Stimulated activated CD4-positive, alpha-beta T cell treated with anti-CD3 and anti-CD28 coated beads, Interleukin-1b, Interleukin-23, amount 100 ng/mL, for 4 hours (primary cell): ENCODE results near the gene OPN3.

ENCODE experiments used
- DNase-seq, 2 donors: peaks; one replicate each; pipeline ENCODE4 v3.0.0-alpha.2; 2020; ENCODE audit warnings: low read depth in 2 of 2

The OPN3 gene

DNA sequence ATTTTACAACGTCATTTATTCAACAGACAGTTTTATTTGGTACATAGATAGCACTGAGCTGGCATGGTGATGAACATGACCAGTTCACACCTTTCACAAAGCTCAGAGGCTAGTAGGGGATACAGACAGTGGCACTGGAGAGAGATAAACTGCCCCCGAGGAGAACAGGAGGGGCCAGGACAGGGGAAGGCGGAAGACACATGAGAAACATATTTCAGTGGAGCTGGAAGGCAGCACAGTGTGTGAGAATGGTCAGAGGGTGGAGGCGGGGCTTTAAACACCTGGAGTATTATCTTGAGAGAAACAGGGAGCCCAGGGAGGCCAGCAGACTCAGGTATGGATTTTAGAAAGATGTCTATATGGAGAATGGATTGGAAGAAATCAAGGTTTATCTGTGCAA is 49.5 kb downstream of the OPN3 start:
- no peak for DNase-seq

DNA sequence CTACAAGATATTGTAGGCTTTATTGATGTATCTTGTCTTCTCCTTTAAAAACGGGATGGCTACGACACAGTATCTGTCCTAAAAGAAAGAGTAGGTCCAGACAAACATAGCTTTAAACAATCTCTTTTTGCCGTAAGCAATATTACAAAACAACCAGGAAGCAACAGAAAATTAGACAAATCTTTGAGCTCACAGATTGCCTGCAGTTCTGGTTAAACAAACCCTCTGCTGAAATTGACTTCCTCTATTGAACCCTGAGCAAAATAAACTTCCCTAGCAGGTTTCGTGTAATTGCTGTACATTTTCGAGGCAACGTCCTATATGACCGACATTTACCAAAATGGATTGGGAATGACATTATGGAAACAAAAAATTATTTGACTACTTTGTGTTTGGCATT is 50.6 kb downstream of the OPN3 start:
- no peak for DNase-seq

DNA sequence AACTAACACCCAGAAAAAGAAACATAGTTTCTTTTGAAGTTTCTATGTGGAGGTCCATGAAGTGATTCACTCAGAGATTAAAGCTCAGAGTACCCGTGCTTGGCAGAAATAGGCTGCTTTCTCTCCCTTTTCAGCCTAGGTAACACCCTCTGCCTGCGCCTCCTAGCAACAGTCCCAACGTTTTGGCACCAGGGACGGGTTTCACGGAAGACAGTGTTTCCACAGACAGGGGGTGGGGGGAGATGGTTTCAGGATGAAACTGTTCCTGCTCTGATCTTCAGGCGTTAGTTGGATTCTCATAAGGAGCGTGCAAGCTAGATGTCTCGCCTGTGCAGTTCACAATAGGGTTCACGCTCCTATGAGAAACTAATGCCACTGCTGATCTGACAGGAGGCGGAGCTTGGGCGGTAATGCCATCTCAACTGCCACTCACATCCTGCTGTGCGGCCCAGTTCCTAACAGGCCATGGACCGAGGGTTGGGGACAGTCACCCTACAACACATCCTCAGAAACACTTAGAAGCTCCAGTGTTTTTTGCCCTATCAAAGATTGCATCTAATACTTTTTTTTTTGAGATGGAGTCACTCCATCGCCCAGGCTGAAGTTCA is 53.2 kb downstream of the OPN3 start:
- DNase-seq = no peak

DNA sequence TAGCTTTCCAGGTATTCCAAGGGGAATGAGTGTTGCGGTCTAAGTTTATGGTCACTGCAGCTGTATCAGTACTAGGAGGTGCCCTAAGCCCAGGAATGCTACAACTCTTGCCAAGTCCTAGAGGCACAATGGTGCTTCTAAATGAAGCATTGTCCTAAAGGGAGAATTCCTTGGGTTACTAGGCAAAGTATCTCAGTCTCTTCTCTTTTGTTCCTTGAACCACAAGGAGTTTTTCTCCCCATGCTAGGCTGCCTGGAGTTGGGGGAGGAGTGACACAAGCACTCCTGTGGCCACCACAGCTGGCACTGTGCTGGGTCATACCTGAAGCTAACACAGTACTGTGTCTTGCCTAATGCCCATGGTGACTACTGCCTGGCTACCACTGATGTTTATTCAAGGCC is 57.2 kb downstream of the OPN3 start:
- DNase-seq = no peak

DNA sequence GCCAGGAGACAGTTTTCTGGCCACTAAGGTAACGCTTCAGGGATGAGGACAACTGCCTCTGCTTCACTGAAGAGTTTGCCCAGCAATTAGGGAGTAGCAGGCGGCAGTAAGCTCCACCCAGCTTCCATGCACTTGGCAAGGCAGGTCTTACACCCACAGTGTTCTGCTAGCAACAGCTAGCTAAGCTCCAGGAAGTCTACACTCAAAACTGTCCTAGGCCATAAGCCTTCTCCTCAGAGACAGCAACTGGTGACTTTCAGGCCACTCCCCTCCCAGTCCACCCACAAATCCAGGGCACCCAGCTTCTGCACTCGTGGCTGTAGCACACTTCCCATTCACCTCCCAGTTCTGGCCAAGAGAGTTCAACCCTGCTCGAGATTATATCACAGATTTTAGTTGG is 60.7 kb downstream of the OPN3 start:
- DNase-seq = no peak

DNA sequence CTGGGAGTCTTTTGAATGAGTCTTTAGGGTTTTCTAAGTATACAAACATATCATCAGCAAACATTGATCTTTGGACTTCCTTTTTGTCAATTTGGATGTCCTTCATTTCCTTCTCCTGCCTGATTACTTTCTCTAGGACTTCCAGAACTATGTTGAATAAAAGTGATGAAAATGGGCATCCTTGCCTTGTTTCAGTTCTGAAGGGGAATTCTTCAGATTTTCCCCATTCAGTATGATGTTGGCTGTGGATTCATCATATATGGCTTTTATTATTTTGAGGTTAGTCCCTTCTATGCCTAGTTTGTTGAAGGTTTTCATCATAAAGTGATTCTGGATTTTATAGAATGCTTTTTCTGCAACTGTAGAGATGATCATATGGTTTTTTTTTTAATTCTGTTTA is 66.0 kb downstream of the OPN3 start:
- DNase-seq = no peak

DNA sequence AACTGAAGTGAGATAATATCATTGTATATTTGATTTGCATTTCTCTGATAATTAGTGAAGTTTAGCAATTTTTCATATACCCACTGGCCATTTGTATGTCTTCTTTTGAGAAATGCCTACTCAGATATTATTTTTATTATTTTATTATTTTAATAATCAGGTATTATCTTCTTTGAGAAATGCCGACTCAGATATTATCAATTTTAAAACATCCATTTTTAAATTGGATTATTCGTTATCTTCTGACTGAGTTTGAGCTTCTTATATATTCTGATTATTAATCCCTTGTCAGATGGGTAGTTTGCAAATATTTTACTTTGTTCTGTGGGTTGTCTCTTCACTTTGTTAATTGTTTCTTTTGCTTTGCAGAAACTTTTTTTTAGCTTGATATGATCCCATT is 70.3 kb downstream of the OPN3 start:
- DNase-seq = no peak

DNA sequence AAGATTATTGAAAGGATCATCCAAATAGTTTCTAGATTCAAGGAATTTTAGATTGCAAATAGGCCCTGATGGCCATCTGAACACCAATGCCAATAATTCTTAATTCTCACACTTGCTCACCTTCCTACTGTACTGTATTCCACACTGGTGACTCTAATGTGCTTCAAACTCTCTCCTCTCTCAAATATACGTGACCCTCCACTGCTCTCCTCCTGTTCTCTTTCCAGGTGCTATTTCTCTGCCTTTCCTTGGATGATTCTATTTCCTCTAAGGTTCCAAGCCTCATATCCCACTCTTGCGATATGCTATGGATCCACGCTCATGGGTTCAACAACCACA is 79.4 kb downstream of the OPN3 start:
- DNase-seq = no peak

DNA sequence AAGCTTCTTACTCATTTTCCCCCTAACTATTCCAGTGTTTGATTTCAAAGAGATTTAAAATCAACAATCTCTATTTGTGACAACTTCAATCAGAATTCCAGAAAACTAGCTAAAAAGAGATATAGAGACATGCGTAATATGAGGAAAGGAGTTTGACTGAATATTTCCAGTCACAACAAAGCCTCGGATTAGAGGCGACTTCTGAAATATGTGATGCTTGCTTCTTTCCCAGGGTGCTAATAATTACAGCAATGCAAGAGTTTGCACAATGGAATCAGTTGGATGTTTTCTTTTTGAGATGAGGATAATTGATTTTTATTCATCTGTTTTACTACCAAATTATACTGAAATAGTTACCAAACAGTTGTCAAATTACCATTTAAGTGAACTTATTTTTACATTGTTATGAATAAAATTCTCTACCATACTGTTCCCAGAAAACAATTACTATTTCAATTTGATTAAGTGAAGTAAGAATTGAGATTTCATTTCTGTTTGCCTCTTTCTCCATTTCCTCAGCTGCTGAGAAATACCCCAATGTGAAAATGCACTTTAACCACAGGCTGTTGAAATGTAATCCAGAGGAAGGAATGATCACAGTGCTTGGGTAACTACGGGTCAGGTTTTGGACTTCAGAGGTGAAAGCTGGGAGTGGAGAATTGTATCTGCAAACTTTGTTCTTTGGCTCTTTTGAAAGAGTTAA is 79.9 kb downstream of the OPN3 start:
- no peak for DNase-seq

DNA sequence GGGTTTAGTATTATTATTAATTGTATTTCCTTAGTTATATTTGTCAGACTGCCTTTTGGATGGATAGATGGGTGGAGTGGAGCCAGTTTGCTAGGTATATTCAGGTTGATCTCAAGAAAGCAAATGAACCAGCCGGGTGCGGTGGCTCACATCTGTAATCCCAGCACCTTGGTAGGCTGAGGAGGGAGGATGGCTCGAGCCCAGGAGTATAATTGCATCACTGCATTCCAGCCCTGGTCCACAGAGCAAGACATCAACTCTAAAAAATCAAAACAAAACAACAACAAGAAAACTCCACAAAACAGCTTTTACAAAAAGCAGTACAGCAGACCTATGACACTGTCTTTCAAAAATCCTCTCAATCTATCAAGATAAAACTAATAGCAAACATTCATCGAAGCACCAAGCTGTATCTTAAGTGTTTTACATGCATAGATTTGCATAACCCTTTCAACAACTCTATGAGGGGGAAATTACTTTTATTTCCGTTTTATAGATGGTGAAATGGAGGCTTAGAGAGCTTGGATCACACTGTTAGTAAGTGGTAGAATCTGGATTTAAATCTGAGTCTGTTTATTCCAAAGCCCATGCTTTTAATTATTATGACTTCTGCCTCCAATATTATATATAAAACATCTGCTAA is 82.5 kb downstream of the OPN3 start:
- DNase-seq = no peak

DNA sequence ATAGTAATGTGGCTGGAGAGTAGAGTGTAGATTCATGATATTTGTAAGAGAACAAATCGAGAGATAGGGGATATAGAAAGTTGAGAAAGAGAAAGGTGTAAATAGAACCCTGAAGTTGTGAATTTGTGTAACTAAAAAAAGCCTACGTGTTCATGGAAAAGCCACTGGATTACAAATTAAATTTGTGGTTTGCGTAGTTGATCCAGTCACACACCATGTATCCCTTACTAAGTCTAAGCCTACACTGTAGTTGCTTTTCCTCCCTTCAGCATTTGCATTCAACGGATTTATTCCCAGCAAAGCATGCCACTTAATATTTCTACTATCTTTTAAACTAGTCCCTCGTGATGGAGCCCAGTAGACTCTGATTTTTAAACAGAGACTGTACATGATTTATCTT is 83.1 kb downstream of the OPN3 start:
- no peak for DNase-seq

DNA sequence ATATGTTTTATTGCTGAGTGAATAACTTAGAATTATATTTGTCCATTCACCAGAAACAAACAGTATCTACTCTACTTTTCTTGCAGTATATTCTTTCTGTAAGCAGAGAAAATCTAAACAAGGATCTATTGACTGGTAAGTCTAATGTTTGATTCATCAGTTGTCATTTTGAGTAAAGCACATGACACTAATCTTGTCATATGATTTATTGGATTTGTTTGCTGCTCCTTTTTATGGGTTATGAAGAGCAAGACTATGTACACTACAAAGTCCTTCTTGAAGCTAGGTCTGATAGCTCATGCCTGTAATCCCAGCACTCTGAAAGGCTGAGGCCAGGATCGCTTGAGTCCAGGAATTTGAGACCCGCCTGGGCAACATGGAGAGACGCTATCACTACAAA is 84.6 kb downstream of the OPN3 start:
- no peak for DNase-seq

DNA sequence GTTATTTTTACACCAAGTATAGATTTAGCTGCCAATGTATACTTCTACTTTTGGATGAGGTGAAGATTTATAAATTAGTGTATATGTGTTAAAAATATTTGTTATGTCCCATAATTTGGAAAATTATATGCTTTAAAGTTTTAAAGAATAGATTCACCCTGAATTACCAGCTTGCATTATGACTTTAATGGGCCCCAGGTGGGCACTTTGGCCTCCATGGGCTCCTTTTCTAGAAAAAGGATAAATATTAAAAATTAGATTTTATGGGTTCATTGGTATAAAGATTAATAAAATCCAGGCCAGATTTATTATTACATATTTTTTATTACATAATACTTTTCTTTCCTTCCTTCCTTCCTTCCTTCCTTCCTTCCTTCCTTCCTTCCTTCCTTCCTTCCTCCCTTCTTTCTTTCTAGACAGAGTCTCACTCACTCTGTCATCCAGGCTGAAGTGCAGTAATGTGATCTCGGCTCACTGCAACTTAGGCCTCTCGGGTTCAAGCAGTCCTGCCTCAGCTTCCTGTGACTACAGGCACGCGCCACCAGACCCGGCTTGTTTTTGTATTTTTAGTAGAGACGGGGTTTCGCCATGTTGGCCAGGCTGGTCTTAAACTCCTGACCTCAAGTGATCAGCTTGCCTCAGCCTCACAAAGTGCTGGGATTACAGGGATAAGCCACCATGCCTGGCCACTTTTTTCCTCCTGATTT is 86.1 kb downstream of the OPN3 start:
- no peak for DNase-seq

DNA sequence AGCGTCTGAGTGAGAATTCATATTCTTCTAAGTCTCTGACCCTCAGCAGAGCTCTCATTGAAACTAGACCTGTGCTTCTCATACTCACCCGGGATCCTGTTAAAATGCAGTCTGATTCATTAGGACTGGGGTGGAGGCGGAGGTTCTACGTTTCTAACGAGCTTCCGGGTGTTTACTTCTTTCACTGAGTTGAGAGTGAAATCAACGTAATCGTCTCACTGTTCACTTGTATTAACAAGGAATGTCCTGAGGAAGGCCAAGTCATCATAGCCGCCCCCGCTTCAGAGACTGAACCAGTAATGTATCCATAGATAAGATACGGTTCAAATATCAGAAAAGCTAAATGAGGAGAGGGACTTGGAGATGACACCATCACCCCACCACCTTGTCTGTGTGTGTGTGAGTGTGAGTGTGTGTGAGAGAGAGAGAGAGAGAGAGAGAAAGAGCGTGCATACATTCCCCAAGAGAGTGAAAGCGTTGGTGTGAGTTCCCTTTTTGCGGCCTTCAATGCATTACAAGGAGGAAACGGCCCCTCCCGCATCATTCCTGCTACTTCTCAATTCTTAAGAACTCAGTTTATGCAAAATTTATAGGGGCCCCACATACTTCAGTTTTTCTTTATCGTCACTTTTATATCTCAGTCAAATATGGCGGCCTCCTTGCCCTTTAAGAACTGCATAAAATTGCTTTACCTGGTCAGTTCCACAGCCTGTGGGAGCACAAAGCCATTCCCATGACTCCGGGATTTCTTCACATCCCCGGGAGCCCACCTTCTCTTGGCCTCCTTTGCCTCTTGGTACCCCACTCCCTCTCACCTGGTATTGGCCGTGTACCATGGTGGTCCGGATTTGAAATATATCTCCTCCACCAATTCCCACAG is 88.2 kb downstream of the OPN3 start:
- peak; percentile 23 to 29 for DNase-seq

DNA sequence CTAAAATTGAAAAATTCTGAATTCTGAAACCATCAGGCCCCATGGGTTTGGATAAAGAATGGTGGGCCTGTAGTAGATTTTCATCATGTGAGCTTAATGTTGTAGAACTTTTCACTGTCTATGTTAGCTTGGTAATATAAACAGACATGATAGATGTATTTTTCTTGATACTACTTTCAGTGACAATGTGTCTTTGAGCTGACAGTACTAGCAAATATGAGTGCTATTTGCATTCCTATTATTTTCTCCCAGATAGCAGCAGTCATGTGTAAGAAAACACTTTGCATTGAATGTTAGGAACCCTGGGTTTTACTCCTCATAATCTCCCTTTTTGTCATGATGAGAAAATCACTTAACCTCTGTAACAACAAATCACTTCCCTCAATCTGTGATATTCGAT is 89.9 kb downstream of the OPN3 start:
- no peak for DNase-seq

DNA sequence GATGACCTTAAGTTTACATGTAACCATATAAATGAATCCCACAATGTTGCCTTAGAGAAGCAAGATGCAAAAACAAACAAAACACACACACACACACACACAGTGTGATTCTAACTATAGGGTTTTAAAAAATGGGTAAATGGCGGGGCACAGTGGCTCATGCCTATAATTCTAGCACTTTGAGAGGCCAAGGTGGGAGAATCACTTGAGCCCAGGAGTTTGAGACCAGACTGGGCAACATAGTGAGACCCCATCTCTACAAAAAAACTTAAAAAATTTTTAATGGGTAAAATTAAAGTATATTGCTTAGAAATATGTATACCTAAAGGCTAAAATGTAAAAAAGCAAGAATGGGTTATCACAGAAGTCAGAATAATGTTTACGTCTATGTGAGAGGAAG is 92.2 kb downstream of the OPN3 start:
- no peak for DNase-seq
